MM.1S (cell line): ENCODE measurements around the gene VAT1.

Source experiments
- EZH2 ChIP-seq: fragments of 300-600 bp; sonication (generic); optimal IDR thresholded peaks from 2 replicates; pipeline ENCODE3; 2017; ENCODE audit warnings: low read depth, mild to moderate bottlenecking, antibody characterized with exemption, low read length, mixed read lengths
- TF ChIP-seq, protein P1 (sequence below): fragments of 300-600 bp; sonication (generic); IDR thresholded peaks from 2 replicates; pipeline ENCODE4 v1.5.1; 2016; ENCODE audit warnings: antibody characterized with exemption, low read length, mixed read lengths

GRCh38 chr17:42975265-42975664 is 46.9 kb downstream of the VAT1 start:
- TF ChIP-seq, protein P1, sequence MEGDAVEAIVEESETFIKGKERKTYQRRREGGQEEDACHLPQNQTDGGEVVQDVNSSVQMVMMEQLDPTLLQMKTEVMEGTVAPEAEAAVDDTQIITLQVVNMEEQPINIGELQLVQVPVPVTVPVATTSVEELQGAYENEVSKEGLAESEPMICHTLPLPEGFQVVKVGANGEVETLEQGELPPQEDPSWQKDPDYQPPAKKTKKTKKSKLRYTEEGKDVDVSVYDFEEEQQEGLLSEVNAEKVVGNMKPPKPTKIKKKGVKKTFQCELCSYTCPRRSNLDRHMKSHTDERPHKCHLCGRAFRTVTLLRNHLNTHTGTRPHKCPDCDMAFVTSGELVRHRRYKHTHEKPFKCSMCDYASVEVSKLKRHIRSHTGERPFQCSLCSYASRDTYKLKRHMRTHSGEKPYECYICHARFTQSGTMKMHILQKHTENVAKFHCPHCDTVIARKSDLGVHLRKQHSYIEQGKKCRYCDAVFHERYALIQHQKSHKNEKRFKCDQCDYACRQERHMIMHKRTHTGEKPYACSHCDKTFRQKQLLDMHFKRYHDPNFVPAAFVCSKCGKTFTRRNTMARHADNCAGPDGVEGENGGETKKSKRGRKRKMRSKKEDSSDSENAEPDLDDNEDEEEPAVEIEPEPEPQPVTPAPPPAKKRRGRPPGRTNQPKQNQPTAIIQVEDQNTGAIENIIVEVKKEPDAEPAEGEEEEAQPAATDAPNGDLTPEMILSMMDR: no peak
- no peak for TF ChIP-seq EZH2
